DMS53 treated with DMSO at 0.1 percent for 48 hours (cell line): ENCODE results near the gene FOXP1.

Source experiments
- DNase-seq: peaks from one replicate; lab custom pipeline; 2025; ENCODE audit not compliant: unreplicated experiment; lab: John Stamatoyannopoulos, UW

The FOXP1 gene

DNA sequence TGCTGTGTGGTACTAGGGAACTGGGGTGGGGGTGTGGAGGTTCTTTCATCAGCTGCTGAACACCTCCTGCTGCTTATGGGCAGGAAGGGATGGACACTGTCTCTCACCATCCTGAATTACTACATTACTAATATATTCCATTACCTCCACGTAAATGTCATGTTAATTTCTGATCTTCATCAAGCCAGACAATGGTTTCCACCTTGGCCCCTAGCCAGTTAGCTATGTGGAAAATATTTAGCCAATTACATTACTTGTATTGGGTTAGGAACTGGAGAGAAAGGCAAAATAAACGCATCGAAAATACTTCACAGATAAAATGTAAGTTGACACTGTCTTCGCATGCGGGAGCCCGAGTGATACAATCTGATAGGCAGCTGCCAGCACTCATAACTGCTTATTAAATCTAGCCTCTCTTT is 95.1 kb downstream of the FOXP1 start:
- no peak for DNase-seq

DNA sequence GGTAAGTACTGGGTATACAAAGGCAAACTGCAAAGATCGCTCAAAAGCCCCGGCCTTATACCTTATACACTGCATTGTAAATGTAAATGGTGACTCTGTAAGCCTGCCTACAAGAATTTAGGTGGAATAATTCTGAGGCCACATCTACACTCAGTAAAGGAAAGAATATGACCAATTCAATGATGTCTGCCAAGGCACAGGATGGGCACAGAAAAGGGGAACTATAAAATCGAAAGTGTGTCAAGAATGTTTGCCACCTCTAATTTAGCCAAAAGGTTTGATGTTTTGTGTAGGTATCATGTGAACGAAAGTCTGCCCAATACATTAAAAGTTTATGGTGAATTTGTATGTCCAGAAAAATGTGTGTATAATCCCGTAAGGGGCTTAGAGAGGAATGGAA is 96.1 kb downstream of the FOXP1 start:
- no peak for DNase-seq

DNA sequence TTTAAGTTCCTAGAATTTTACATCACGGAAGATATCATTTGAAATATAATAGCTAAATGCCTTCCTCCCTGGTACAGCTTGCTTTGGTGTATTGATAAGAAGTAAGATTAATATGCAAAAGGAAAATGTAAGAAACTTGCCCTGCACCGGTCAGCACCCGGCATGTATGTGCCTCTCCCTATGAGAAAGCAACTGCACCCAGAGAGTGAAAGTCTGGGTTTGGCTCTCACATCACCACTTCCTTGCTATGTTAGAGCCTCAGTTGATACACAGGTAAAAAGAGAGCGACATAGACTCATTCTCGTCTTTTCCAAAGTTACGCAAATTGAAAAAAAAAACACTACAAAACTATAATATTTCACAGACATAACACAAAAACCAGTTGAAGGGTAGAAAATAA is 96.7 kb downstream of the FOXP1 start:
- DNase-seq = no peak

DNA sequence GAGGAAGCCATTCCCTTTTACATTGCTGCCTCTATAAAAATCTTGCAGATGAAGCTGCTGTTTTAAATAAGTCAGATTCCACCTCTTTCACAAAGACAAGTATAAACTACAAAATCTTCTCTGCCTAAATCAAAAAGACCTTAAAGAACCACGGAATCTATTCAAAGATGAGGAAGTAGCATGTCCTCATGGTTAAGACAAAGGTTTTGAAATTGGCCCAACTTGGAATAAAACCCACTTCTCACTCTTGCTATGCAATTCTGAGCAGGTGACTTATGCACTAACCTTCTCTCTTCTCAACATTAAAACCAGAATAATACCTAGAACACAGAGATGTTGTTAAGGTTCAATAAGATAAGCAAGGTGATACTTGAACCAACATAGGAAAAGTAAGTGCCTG is 97.6 kb downstream of the FOXP1 start:
- DNase-seq = no peak

DNA sequence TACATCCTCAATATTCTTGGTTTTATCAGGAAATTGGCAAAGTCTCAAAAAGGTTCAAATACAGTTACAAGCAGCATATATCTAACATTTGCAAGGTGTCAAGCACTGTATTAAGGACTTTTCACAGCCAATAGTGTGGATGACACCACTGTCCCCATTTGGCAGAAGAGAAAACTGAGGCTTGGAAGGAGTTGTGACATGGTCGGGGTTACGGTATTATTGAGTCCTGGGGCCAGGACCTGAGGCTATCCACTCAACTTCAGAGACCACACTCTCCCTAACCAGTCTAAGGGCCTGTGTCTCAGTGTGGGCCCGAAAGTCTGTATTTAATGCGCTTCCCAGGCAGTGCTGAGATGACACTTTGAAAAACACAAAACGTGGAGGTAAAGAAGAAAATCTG is 99.1 kb downstream of the FOXP1 start:
- no peak for DNase-seq

DNA sequence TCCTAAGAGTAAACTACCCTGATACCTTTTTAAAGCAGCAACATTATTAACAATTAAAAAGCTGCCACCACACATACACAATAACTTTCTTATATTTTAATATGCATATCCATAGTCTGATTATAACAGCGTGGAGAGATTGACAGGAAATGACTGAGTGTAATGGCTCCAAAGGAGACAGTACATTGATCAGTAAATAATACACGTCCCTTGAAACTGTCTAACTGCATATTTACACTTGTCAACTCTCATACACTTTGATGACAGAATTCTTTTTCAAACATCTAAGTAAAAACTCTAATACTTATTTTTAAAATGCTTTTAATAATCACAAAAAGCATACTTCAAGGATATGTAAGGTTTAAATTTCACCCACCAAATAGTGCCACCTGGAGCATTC is 99.5 kb downstream of the FOXP1 start:
- DNase-seq = no peak

DNA sequence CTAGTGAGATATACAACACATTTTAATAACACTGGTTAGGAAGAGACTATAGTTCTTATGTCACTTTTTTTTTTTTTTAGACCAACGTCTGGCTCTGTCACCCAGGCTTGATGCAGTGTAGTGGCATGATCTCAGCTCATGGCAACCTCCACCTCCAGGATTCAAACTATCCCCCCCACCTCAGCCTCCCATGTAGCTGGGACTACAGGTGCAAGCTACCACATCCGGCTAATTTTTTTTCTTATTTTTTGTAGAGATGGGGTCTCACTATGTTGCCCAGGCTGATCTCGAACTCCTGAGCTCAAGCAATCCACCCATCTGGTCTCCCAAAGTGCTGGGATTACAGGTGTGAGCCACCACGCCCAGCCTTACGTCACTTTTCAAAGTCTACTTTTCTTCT is 100.8 kb downstream of the FOXP1 start:
- DNase-seq = no peak

DNA sequence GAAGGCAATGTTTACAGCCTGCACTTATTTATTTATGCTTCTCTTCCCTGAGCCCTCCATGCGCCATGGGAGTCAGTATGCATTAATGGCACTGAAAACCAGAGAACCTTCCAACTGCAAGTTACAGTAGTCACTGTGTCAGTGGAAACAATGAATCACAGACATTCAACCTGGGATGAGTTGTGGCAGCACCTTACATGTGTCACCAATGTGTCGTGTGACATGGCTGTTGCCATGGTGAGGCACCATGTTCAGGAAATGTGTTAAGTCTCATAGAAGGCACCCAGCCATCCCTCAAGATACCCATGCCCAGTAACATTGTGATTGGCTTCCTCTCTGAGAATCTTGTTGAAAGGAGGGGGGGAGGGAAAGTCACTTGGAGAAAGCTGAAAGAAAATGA is 105.0 kb downstream of the FOXP1 start:
- DNase-seq = no peak

DNA sequence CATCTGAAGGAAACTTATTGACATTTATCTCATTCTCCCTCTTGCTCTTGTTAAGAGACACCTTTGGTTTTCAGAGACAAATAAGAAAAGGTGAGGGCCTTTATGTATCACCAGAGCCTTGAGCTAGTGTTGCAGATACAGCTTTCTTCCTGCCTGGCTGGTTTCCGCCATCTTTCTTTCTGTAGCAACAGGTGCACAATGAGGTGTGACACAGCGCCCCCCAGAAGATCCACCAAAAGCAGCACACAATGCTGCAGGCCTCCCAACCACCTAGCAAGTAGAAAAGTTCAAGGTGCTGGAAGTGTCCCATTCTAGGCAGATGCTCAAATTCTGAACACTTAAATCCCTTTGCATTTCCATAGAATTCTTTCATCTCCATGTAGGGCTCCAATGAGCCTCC is 106.6 kb downstream of the FOXP1 start:
- DNase-seq = no peak

DNA sequence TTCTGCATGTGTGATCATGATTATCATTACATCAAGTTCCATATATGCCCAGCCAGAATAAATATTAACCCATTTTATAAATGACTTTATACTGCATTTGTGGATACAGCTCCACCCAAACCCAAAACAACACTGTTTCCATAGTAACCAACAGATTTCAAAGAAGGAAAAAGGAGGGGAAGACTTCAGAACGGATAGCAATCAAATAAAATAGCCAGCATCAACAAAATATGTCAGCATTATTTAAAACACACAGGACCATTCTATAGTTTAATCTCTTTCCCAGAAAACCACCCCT is 114.4 kb downstream of the FOXP1 start:
- no peak for DNase-seq

DNA sequence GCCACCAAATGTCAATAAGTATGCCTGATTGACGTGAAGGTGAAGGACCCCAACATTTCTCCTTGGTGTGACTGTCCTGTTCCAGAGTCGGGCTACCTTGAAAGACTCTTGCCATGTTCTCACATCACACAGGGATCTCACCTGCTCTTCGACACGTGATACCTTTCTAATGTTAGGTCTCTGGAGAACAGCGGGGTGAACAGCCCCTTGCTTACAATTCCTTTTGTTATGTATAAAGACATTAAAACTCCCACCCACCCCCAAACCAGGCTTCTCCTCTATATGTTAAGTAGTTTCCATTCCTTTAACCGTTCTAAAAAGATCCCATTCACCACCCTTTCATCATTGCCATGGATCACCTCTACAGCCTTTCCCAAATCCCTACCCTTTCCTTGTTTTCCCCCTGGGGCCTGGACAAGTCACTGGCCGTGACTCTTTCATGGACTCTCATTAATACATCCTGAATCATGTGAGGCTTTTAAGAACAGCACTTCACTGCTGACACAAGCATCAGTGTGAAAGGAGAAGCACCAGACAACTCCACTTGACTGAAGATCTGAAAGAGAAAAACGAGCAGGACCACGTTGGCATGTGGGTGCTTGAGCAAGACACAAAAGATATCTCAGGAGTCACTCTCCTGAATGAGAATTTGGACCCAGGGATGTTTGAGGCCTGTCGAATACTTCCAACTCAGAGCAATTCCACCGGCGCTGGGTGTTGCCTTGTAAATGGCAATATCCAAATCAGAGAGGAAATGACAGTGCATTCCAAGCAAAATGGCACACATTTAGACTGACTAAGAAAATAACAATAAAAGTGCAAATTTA is 115.0 kb downstream of the FOXP1 start:
- DNase-seq = no peak

DNA sequence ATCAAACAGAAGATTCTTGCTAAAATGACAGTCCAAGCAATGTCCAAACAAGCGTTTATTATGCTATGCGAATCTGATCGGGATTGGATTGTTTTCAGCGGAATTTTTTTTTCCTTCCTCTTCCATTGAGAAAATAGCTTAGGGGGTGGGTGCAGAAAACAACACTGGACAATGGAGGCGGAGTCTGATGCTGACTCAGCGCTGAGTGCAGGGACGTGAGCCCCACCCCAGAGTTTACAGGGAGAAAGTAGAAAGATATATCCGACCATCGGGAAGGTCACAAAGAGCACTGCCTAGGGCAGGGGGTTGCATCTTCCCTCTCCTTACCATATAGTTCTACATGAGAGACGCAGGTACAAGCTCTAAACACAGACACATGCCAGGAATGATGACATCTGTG is 117.0 kb downstream of the FOXP1 start:
- no peak for DNase-seq

DNA sequence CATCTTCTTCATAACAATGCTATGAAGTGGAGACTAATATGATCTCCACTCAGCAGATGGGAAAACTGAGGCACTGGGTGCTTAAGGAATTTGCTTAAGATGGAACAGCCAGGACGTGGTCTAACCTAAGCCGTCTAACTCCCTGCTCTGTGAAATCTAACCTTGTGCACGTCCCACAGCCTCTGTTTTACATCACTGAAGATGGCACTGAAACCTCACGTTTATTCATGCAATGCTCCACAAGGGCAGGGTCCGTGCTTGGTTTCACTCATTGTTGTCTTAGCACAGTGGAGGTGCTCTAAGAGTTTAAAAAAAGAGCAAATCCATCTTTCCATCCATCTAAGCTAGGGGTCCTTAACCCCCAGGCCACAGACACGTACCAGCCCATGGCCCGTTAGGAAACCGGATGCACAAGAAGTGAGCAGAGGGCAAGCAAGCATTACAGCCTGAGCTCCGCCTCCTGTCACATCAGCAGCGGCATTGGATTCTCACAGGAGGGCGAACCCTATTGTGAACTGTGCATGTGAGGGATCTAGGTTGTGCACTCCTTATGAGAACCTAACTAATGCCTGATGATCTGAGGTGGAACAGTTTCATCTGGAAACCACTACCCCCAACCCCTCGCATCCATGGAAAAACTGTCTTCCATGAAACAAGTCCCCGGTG is 118.0 kb downstream of the FOXP1 start:
- no peak for DNase-seq

DNA sequence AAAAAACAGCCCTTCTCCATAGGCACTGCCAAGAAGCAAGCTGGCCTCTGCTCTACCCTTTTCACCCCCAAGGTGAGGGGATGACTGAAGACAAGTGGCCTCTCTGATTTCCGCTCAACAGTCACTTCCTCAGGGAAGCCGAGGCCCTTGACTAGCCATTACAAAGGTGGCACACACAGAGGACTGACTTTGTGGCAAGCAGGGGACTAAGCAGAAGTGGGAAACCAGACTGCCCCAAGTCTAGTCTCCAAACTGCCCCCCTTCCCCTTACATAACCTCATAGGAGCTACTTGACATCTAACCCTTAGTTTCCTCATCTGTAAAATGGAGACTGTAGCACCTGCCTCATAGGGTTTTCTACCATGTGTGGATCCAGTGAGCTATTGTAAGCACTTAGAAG is 118.9 kb downstream of the FOXP1 start:
- no peak for DNase-seq

DNA sequence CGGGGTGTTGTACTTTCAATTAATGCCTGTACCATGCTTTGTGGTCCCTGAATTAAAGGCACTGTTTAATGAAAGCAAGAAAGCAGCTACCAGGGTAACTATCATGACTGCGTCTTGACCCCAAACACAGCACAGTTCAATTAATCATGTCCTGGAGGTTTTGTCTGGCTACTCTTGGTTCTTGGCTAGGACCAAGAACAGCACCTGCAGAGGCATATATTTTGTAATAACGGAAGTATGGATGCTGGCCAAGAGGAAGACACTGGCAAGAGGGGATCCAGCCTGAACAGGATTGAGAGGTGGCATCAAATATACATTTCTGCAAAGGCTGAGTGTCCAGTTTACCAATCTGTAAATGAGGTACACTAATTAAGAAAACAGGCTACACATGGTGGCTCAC is 119.9 kb downstream of the FOXP1 start:
- DNase-seq = no peak

DNA sequence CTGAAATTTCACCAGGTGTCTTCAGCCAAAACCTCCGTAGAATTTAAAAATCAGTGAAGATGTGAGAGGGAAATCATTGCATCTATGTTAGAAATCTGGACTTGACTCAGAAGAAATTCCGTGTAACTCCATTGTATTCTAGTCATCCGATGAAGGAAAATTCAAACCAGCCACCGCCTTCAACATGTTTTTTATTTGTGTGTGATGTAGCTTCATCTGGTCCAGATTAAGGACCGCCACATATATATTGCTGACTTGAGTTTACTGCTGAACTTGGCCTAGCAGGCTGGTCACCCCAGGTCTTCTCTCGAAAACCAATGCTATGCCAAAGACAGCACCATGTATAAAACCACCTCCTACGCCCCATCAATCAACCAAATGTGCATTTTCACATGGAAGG is 120.9 kb downstream of the FOXP1 start:
- DNase-seq = no peak

DNA sequence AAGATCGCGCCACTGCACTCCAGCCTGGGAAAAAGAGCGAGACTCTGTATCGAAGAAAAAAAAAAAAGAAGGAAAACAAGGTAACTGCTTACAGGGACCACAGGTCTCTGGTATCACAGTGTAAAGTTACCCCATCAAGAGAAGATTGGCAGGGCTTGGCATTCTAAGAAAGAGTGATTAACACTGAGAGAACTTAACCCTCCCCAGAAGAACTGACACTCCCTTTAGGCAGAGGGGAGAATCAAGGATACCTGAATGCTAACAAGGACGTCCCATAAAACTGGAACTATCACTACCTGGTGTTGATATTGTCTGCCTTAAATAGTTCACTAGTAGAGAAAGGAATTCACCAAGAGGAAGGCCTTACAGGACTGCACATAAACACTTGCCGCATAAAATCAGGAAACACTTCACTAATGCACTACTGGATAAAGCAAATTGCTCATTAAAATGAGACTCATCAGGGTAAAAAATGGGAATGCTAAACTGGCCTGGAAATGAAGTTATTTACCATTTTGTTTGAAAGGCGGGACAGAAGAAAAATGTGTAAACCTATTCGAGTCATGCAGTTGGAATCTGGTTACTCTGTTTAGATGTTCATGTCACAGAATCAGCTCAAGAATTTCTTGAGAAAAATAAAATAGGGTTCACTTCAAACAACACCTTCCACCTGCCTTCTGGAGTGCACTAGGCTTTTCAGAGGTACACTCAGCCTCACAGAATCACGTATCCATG is 121.6 kb downstream of the FOXP1 start:
- DNase-seq = no peak

DNA sequence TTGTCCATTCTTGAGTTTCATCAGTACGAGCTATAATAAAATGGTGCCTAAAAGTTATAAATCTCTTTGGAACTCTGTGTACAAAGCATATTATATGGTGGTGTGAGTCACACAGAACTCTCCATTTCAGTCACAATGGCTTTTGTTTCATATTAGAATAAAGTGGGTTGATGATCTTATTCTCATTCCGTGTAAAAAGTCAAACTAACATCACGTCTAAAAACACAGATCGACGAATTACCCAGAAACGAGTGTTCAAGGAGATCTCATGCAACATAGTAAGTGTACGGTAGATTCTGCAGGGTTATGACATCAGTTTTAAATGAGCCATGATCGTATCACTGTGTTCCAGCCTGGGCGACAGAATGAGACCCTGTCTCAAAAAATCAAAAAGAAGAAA is 122.4 kb downstream of the FOXP1 start:
- no peak for DNase-seq

DNA sequence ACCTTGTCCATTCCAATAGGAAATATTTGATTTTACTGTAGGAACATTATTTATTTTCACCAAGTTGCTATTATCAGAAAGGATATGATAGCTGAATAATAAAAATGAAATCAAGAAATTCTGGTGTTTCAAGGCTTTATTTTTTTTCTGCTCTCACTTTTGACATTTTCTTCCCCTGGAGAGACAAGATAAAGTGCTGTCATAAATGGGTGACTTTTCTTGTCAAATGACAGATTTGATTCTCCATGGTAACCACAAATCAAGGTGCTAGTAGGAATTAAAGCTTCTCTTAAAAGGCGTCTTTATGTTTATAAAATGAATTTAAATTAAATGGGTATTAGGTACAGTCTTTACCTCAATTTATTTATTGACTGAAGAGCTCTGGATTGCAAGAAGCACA is 124.6 kb downstream of the FOXP1 start:
- DNase-seq = no peak

DNA sequence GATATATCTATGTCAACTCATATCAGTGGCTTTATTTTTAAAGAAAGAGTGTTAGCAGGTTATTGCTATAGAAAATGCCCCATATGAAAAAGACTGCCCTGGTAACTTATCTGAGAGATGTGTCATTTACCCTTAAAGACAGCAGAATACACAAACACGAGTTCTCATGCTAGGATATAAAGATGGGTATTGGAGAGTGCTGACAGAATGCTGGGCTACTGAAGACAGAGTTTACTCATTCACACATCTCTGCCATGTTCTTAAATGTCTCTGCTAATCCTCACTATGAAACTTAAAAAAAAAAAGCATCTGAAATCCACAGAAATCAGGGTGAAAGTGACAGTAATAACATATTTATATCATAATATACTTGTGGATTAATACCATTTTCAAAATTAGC is 126.7 kb downstream of the FOXP1 start:
- no peak for DNase-seq

DNA sequence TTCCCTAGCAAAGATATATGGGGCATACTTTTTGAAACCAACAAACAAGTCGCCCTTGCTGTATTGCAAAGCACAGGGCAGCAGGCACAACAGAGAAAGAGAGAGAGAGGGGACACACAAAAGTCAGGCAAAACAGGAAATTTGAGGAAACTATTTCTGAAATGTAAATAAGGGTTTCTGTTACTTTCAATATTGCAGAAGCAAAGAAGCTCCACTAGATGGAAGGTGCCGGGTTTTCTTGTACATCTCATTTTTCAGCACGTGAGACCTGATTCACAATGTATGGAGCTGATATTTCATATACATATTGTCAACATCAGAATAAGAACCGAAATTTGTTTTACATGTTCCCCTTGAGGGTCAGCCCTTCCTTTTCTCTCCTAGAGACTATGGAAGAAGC is 127.4 kb downstream of the FOXP1 start:
- DNase-seq = no peak
